Choroid plexus epithelial cell (primary cell): ENCODE results near the gene IFITM2.
"Not testable (repeated sequence)": the region's sequence is repeated elsewhere in the genome, so short reads cannot be mapped to it uniquely, and the experiment has no call there.

Experiments used
- DNase-seq: peaks from one replicate; pipeline ENCODE4 v3.0.0-alpha.2; 2010; ENCODE audit warnings: low read depth
- H3K4me3 ChIP-seq: 2 replicates; pipeline ENCODE4 v1.5.1; 2011; ENCODE audit warnings: low read depth, mild to moderate bottlenecking, control low read depth, low read length, moderate library complexity
- TF ChIP-seq, protein P1 (sequence below): conservative IDR thresholded peaks from 2 replicates; pipeline ENCODE4 v1.5.1; 2011; ENCODE audit warnings: low read depth, mild to moderate bottlenecking, control low read depth, inconsistent platforms, low read length, moderate library complexity

Gene IFITM2

DNA sequence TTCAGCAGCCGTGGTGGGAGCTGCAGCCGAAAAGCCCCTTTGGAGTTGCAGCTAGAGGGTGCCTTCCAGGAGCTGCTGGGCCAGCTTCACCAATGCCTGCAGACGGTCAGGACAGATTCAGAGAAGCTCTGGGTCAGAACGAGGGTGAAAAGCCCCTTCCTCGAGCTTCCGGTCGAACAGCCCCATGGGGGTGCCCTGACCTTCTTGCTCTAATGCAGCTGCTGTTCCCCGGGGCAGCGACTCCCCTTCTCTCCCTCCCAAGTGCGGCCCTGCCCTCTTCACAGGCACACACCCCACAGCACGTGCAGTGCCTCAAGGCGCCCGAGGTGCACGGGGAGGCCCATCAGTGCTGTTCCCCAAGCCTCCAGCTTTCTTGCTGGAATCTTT lies 22.7 kb downstream of the IFITM2 start:
- DNase-seq, result no peak
- no peak overlapping the region for H3K4me3 ChIP-seq
- TF ChIP-seq, protein P1, sequence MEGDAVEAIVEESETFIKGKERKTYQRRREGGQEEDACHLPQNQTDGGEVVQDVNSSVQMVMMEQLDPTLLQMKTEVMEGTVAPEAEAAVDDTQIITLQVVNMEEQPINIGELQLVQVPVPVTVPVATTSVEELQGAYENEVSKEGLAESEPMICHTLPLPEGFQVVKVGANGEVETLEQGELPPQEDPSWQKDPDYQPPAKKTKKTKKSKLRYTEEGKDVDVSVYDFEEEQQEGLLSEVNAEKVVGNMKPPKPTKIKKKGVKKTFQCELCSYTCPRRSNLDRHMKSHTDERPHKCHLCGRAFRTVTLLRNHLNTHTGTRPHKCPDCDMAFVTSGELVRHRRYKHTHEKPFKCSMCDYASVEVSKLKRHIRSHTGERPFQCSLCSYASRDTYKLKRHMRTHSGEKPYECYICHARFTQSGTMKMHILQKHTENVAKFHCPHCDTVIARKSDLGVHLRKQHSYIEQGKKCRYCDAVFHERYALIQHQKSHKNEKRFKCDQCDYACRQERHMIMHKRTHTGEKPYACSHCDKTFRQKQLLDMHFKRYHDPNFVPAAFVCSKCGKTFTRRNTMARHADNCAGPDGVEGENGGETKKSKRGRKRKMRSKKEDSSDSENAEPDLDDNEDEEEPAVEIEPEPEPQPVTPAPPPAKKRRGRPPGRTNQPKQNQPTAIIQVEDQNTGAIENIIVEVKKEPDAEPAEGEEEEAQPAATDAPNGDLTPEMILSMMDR, result no peak

DNA sequence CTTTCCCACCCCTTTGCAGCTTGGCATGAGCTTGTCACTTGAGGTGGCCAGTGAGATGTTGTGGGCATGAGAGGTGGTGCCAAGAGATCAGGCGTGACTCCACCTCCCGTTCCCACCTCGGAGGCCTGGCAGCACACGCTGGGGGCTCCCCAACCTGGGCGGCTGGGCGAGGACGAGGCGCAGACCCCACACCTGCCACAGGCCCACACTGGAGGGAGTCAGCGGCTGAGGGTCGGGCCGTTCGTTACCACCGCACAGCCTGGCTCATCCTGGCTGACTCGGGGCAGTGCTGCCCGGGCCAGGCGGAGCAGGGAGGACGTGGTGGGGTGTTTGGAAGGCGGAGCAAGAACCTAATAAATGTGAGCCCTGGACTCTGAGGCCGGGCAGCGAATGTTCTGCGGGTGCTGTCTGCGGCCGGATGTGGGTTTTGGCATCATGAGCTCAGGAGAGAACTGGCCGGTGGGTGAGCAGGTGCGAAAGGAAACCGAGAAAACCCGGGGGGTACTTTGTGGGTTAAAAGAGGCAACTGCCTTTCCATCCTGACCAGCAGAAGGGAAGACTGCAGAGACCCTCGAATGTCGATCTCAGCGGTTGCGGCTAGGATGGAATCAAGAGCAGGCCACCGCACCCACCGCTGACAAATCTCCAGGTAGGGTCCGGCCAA lies 23.2 kb downstream of the IFITM2 start:
- no peak overlapping the region for H3K4me3 ChIP-seq
- TF ChIP-seq, protein P1, result no peak
- no peak for DNase-seq

DNA sequence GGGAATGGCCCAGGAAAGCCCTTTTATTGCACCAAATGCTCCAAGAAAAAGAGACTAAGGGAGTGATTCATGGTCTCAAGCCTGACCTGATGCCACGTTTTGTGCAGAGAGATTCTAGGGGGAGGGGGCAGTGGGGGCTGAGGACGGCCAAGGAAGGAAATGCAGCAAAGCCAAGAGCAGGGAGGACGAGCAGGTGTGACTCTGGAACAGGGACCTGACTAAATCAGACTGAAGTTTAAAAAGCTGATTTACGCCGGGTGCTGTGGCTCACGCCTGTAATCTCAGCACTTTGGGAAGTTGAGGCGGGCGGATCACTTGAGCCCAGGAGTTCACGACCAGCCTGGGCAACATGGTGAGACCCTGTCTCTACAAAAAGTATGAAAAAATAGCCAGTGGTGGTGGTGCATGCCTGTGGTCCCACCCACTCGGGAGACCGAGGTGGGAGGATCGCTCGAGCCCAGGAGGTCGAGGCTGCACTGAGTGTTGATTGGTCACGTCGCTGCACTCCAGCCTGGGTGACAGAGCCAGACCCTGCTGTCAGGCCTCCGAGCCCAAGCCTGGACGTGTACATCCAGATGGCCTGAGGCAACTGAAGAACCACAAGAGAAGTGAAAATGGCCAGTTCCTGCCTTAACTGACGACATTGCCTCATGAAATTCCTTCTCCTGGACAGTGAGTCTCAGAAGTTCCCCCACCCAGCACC lies 23.9 kb downstream of the IFITM2 start:
- H3K4me3 ChIP-seq, result no peak overlapping the region
- no peak for DNase-seq
- TF ChIP-seq, protein P1, result no peak

DNA sequence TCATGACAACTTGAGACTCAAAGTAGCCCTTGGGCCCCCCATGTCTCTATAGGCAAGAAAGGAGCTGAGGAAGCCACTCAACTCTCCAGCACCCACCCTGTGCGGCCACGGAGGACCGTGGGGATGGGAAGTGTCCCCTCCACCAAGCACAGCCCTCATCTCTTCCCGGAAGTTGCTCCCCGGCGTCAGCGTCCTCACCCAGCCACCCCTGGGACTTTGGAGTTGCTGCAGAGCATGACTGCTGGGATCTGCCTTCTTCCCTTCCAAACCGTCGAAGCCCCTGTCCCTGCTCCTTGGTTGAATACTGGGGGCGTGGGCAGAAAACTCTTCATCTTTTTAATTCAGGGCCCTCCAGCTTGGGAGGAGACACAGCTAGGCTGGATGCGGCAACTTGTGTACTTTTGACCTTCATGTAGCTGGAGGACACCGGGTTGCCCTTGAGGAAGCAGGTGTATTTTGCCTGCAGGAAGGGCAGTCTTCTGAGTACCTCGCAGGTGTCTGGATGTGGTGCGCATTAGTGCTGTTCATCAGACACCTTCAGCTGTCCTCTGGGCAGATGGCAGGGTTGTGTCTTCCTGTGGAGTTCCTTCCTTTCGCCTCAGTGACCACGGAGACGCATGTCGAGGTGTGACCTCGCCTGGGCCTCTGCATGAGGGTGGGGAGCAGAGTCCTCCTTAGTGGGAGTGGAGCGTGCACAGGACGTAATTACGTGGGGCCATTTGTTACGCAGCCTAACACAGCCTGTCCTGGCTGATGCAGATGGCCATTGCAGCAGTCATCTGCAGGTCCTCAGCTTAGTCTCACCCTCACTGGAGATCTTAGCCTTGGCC lies 25.2 kb downstream of the IFITM2 start:
- no peak overlapping the region for H3K4me3 ChIP-seq
- DNase-seq, result no peak
- TF ChIP-seq, protein P1, result no peak

DNA sequence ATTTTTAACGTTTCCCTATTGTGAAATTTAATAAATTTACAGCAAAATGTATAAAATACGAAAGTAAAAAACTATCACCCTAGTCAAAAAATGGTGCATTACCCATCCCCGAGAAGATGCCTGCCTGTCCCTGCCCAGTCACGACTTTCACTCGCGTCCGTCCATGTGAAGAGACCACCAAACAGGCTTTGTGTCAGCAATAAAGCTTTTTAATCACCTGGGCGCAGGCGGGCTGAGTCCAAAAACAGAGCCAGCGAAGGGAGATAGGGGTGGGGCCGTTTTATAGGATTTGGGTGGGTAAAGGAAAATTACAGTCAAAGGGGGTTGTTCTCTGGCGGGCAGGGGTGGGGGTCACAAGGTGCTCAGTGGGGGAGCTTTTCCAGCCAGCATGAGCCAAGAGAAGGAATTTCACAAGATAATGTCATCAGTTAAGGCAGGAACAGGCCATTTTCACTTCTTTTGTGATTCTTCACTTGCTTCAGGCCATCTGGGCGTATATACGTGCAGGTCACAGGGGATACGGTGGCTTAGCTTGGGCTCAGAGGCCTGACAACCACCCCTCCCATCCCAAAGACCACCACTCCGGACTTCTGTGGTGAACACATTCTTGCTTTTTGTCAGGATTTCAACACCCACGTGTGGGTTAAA lies 26.1 kb downstream of the IFITM2 start:
- not testable (repeated sequence) for H3K4me3 ChIP-seq, DNase-seq

DNA sequence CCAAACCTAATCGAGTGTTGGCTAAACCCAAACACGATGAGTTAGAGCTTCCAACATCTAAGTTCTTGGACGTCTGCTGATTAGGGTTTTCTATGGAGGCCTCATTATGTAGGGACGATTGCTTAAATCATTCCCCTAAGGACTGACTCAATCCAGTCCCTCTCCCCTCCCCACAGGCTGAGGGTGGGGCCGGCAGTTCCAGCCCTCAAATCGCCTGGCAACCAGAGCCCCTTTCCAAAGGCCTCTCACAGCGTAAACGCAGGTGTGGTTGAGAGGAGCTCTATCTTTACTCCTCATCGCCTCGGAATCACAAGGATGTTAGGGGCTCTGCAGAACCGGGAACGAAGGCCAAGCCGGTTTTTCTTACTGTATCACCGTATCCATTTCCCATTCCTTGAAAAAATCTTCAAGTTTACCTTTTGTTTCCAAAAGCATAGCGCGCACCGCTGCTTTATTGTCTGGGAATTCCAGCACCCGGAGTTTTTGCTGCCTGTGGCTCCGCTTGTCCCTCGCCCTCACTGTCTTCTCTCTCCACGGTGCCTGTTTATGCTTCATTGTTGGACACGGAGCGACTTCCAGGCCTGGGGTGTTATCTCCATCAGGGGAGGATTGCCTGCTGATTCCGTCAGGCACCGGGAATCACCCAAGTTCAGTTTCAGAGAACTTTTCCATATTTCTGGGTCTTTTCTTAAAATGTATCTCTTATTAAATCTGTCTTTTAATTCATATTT lies 26.8 kb downstream of the IFITM2 start:
- TF ChIP-seq, protein P1, result no peak
- DNase-seq, result peak; percentile 47
- H3K4me3 ChIP-seq, result no peak overlapping the region
